ENCODE measurements around the gene SLC39A1. TPM values are rescaled to one million over a fixed set of nuclear protein-coding genes. Genes with fewer than 3 reads are reported as not detected.

Gene SLC39A1
- total and polyA plus RNA-seq, 9 of the 15 experiments (the other 6 are each of a cell fraction or from before 2014, with no cell fraction given) = 9.9 to 81.1 (median 62.7) TPM

DNA sequence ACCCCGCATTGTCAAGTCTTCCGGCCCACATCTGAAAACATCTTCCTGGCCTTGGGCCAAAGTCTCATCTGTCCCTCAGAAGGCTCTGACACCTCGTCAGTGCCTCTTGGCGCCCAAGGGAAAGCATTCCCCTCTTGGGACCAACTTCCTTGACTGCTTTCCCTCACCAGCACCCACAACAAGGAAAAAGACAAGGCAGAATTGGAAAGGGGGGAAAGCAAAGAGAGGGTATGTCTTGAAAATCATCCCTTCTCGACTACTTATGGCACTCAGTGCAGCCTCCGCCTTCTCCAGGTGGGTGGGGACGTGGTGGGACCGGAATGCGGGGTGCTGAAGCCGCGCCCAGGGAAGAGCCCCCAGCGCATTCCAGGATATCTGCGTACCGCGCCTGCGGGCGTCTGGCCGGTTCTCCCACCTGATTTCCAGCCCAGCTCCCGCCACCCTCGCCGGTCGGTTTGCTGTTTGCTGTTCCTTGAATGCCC, 554 bp upstream of the SLC39A1 start (continued):
- no peak for TF ChIP-seq SMARCA5 (IDR thresholded peaks at IDR 0.05)
- TF ChIP-seq TCF3 (CRISPR knock-in tag; IDR thresholded peaks at IDR 0.05) = 0 out of 2 replicates have a peak, but pooled peaks have one; percentile 12
- TF ChIP-seq HDAC1 (IDR thresholded peaks at IDR 0.05) = peak in 1 of 2 experiments; percentile 40; a peak in 1 of 4 replicates
- no peak for TF ChIP-seq YBX1 (IDR thresholded peaks at IDR 0.05)
- peak in 1 of 3 experiments; percentile 21; a peak in 1 of 6 replicates for TF ChIP-seq ZBTB11 (CRISPR knock-in tag; IDR thresholded peaks at IDR 0.05)
- TF ChIP-seq ELF2 (CRISPR knock-in tag; IDR thresholded peaks at IDR 0.05) = no peak
- no peak for TF ChIP-seq MYNN (IDR thresholded peaks at IDR 0.05)
- TF ChIP-seq MYNN (CRISPR knock-in tag; IDR thresholded peaks at IDR 0.05) = no peak
- TF ChIP-seq KDM2B (CRISPR knock-in tag; IDR thresholded peaks at IDR 0.05) = no peak
- TF ChIP-seq ELF1 (tag; IDR thresholded peaks at IDR 0.05) = no peak
- no peak for TF ChIP-seq CUX1 (CRISPR knock-in tag; IDR thresholded peaks at IDR 0.05)
